Smooth muscle cell (in vitro differentiated cells): ENCODE data around the gene SPSB4. TPM values are rescaled to one million over a fixed set of nuclear protein-coding genes. Genes with fewer than 3 reads are reported as not detected.

ENCODE experiments used
- DNase-seq: peaks from one replicate; lab custom pipeline; 2025; ENCODE audit not compliant: unreplicated experiment; lab: John Stamatoyannopoulos, UW
- H2AFZ ChIP-seq: fragments of 200-600 bp; sonication (generic); 2 replicates; pipeline ENCODE4 v1.6.0; 2016; ENCODE audit warnings: antibody characterized with exemption, low read depth, mild to moderate bottlenecking
- H3F3A ChIP-seq: fragments of 200-600 bp; sonication (generic); 2 replicates; pipeline ENCODE4 v1.6.0; 2017; ENCODE audit warnings: antibody characterized with exemption, low read depth
- H3K27ac ChIP-seq: fragments of 200-600 bp; sonication (generic); 2 replicates; pipeline ENCODE4 v1.5.1; 2016; ENCODE audit warnings: low read depth, mild to moderate bottlenecking
- H3K27me3 ChIP-seq: fragments of 200-600 bp; sonication (generic); 2 replicates; pipeline ENCODE4 v1.6.1; 2016; ENCODE audit warnings: low read depth, mild to moderate bottlenecking
- H3K36me3 ChIP-seq: fragments of 200-600 bp; sonication (generic); 2 replicates; pipeline ENCODE4 v1.5.1; 2016; ENCODE audit warnings: low read depth
- H3K4me1 ChIP-seq: fragments of 200-600 bp; sonication (generic); 2 replicates; pipeline ENCODE4 v1.5.1; 2016; ENCODE audit warnings: low read depth
- H3K4me2 ChIP-seq: fragments of 200-600 bp; sonication (generic); 2 replicates; pipeline ENCODE4 v1.6.0; 2016; ENCODE audit warnings: mild to moderate bottlenecking
- H3K4me3 ChIP-seq: fragments of 200-600 bp; sonication (generic); 2 replicates; pipeline ENCODE4 v1.5.1; 2016; ENCODE audit warnings: mild to moderate bottlenecking
- H3K79me2 ChIP-seq: fragments of 200-600 bp; sonication (generic); 2 replicates; pipeline ENCODE4 v1.6.0; 2016; ENCODE audit warnings: low read depth, mild to moderate bottlenecking
- H3K9ac ChIP-seq: fragments of 200-600 bp; sonication (generic); 2 replicates; pipeline ENCODE4 v1.6.0; 2016; ENCODE audit warnings: low read depth
- H3K9me3 ChIP-seq: fragments of 200-600 bp; sonication (generic); replicated peaks from 2 replicates; pipeline ENCODE4 v1.5.1; 2016; ENCODE audit warnings: low read depth
- H4K20me1 ChIP-seq: fragments of 200-600 bp; sonication (generic); 2 replicates; pipeline ENCODE4 v1.6.0; 2016; ENCODE audit warnings: low read depth
- WGBS: methylation state at CpG from one replicate; pipeline ENCODE4 v1.1.7; 2016; ENCODE audit warnings: low lambda C conversion rate; 5-methylcytosine and 5-hydroxymethylcytosine counted together
- polyA plus RNA-seq: library from polyadenylated mRNA; unstranded; fragments of >200 nt; fragmentation: Nextera tagmentation; extraction: Ambion mirVana; gene quantifications from 2 replicates; pipeline ENCODE4 v1.2.1, GENCODE V29; 2016
- total RNA-seq: library from RNA; depleted of rRNA; stranded (reverse); fragments of >200 nt; gene quantifications from 2 replicates; pipeline ENCODE4 v1.2.3, GENCODE V29; 2014
- TF ChIP-seq, protein P1 (sequence below): fragments of 200-600 bp; sonication (generic); IDR thresholded peaks from 2 replicates; pipeline ENCODE4 v1.5.1; 2017; ENCODE audit warnings: borderline replicate concordance, mild to moderate bottlenecking, antibody characterized with exemption; ENCODE audit not compliant: insufficient read depth, poor library complexity, severe bottlenecking

The SPSB4 gene
- total and polyA plus RNA-seq, 2 experiments from 2014 or later: 1.8 to 3.9 TPM

- peaks cover 6% of the 10 kb centered on the region for H3K4me1 ChIP-seq
- no peaks in the 10 kb centered on the region for H3K36me3 ChIP-seq
- no peaks in the 10 kb centered on the region for H3K9me3 ChIP-seq
- no peak overlapping the region for H3K9ac ChIP-seq
- no peaks in the 10 kb centered on the region for H3K27me3 ChIP-seq
- no peaks in the 10 kb centered on the region for H3F3A ChIP-seq
- H4K20me1 ChIP-seq: no peaks in the 10 kb centered on the region
- no peak overlapping the region for H3K27ac ChIP-seq
- WGBS: 87% methylated on average over 5 of the region's 5 CpGs
- H2AFZ ChIP-seq: no peak overlapping the region
- TF ChIP-seq, protein P1, sequence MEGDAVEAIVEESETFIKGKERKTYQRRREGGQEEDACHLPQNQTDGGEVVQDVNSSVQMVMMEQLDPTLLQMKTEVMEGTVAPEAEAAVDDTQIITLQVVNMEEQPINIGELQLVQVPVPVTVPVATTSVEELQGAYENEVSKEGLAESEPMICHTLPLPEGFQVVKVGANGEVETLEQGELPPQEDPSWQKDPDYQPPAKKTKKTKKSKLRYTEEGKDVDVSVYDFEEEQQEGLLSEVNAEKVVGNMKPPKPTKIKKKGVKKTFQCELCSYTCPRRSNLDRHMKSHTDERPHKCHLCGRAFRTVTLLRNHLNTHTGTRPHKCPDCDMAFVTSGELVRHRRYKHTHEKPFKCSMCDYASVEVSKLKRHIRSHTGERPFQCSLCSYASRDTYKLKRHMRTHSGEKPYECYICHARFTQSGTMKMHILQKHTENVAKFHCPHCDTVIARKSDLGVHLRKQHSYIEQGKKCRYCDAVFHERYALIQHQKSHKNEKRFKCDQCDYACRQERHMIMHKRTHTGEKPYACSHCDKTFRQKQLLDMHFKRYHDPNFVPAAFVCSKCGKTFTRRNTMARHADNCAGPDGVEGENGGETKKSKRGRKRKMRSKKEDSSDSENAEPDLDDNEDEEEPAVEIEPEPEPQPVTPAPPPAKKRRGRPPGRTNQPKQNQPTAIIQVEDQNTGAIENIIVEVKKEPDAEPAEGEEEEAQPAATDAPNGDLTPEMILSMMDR: no peak
- no peak overlapping the region for H3K4me3 ChIP-seq
- DNase-seq: no peak
- no peak overlapping the region for H3K4me2 ChIP-seq
- no peaks in the 10 kb centered on the region for H3K79me2 ChIP-seq
These were observed 73.6 kb downstream of the SPSB4 start for GRCh38 chr3:141124715-141125114.

DNA sequence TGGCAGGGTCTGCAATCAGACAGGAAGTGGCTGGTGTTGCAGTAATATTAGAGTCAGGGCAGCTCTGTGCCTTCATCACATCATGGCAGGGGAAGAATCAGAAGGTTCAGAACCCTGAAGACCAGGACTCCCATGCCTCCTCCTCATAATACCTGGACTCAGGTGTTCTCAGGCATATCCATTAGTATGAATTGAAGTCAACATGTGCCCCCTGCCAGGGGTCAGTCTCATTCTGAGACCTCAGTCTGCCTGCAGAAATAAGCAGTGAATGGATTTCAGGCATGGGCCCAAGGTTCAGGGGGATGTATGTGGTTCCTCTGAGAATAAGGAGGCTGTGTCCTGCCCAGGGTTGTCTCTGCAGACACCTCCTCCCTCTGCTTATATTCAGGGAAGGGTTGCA, 74.2 kb downstream of the SPSB4 start:
- no peak overlapping the region for H3K9ac ChIP-seq
- H3K4me1 ChIP-seq: peaks cover 6% of the 10 kb centered on the region
- TF ChIP-seq, protein P1: no peak
- H2AFZ ChIP-seq: no peak overlapping the region
- H3K79me2 ChIP-seq: no peaks in the 10 kb centered on the region
- no peaks in the 10 kb centered on the region for H4K20me1 ChIP-seq
- H3K4me3 ChIP-seq: no peak overlapping the region
- no peak for DNase-seq
- no peak overlapping the region for H3K4me2 ChIP-seq
- H3K9me3 ChIP-seq: no peaks in the 10 kb centered on the region
- no peak overlapping the region for H3K27ac ChIP-seq
- no peaks in the 10 kb centered on the region for H3F3A ChIP-seq
- no peaks in the 10 kb centered on the region for H3K27me3 ChIP-seq
- no peaks in the 10 kb centered on the region for H3K36me3 ChIP-seq

- Histone ChIP-seq H3K9ac (no peak overlapping the region), H3K4me3 (no peak overlapping the region), H3K27me3 (no peaks in the 10 kb centered on the region), H3K9me3 (no peaks in the 10 kb centered on the region), H3K27ac (no peak overlapping the region), H3K79me2 (no peaks in the 10 kb centered on the region), H4K20me1 (no peaks in the 10 kb centered on the region), H3F3A (no peaks in the 10 kb centered on the region), H3K4me1 (peaks cover 6% of the 10 kb centered on the region), H2AFZ (no peak overlapping the region), H3K4me2 (no peak overlapping the region), H3K36me3 (no peaks in the 10 kb centered on the region)
- no peak for DNase-seq
- TF ChIP-seq, protein P1: no peak
- WGBS: 97% methylated on average over 9 of the region's 9 CpGs
These were observed 75.7 kb downstream of the SPSB4 start for GRCh38 chr3:141126661-141127343.
